CD4-positive, alpha-beta T cell (primary cell): ENCODE measurements around the gene CACNA1B. TPM values are rescaled to one million over a fixed set of nuclear protein-coding genes. Genes with fewer than 3 reads are reported as not detected.

Experiments used
- ATAC-seq: fragments of 200-7000 bp; cut with Tn5 transposase; one replicate; pipeline ENCODE4 v1.10.0; 2022; ENCODE audit warnings: mild to moderate bottlenecking; ENCODE audit not compliant: poor library complexity
- CTCF ChIA-PET: fragments of 350-600 bp; sonication (Branson Sonifier 250); formaldehyde crosslinking; loops from one replicate; lab custom pipeline; 2021; ENCODE audit warnings: antibody characterized with exemption, inconsistent platforms; lab: Charles Lee
- POLR2A ChIA-PET: fragments of 350-600 bp; sonication (Branson Sonifier 250); formaldehyde crosslinking; loops from one replicate; lab custom pipeline; 2021; ENCODE audit warnings: antibody characterized with exemption, inconsistent platforms; lab: Charles Lee
- DNase-seq, 14 experiments: peaks; one replicate each; pipeline ENCODE4 v3.0.0-alpha.2; 2013 to 2020; ENCODE audit warnings: mixed read lengths in 2 of 14
- H3K27ac ChIP-seq, 2 donors: one replicate each; pipeline versions ENCODE4 v1.5.1 to v1.7.0; 2013; ENCODE audit warnings: low read length in 2 of 2, low read depth in 1 of 2, mild to moderate bottlenecking in 1 of 2
- H3K27me3 ChIP-seq, 2 experiments: 1 replicate in 1 of 2; 2 replicates in 1 of 2; pipeline versions ENCODE4 v1.6.1 to v1.7.0; 2013; ENCODE audit warnings: low read length in 2 of 2, control low read depth in 1 of 2, mild to moderate bottlenecking in 1 of 2, moderate library complexity in 1 of 2; ENCODE audit not compliant: insufficient read depth in 2 of 2, control insufficient read depth in 1 of 2
- H3K36me3 ChIP-seq: one replicate; pipeline ENCODE4 v1.6.1; 2013; ENCODE audit warnings: low read length, control low read depth; ENCODE audit not compliant: insufficient read depth
- H3K4me1 ChIP-seq: one replicate; pipeline ENCODE4 v1.6.1; 2013; ENCODE audit warnings: low read length, control low read depth; ENCODE audit not compliant: insufficient read depth
- H3K4me3 ChIP-seq: one replicate; pipeline ENCODE4 v1.5.1; 2013; ENCODE audit warnings: mild to moderate bottlenecking, low read length, moderate library complexity
- H3K9me3 ChIP-seq, 2 experiments: 1 replicate in 1 of 2; 2 replicates in 1 of 2; pipeline versions ENCODE4 v1.6.1 to v1.7.0; 2013; ENCODE audit warnings: low read length in 2 of 2, mild to moderate bottlenecking in 2 of 2, control low read depth in 1 of 2, moderate library complexity in 1 of 2; ENCODE audit not compliant: control insufficient read depth in 1 of 2, insufficient read depth in 1 of 2
- H3K27ac Mint-ChIP-seq: one replicate; pipeline ENCODE4 v1.8.0; 2020; ENCODE audit warnings: mixed read lengths
- H3K27me3 Mint-ChIP-seq: one replicate; pipeline ENCODE4 v1.8.0; 2021; ENCODE audit warnings: mixed read lengths
- H3K36me3 Mint-ChIP-seq: one replicate; pipeline ENCODE4 v1.8.0; 2021; ENCODE audit warnings: low read depth, mixed read lengths
- H3K4me1 Mint-ChIP-seq: one replicate; pipeline ENCODE4 v1.8.0; 2021; ENCODE audit warnings: low read depth, mixed read lengths
- H3K4me3 Mint-ChIP-seq: one replicate; pipeline ENCODE4 v1.8.0; 2020; ENCODE audit warnings: mild to moderate bottlenecking, mixed read lengths
- H3K9me3 Mint-ChIP-seq: one replicate; pipeline ENCODE4 v1.8.0; 2020; ENCODE audit warnings: mixed read lengths
- intact Hi-C, 2 experiments: fragments of 100-400 bp; cut with DNase I in 1 of 2; cut with micrococcal nuclease in 1 of 2; formaldehyde crosslinking; loops; one replicate each; pipeline versions ENCODE4 v1.15.1 to v1.9.0; 2023 to 2025; cut with DNase I, micrococcal nuclease
- total RNA-seq, 174 experiments: library from RNA in 2 of 174; stranded (reverse) in 2 of 174; gene quantifications; one replicate each; pipeline ENCODE4 v1.2.3 and lab custom pipeline; 2021 to 2026
- TF ChIP-seq, protein P1 (sequence below): fragments of 200-600 bp; IDR thresholded peaks from one replicate; pipeline ENCODE4 v1.8.0; 2022; ENCODE audit warnings: antibody characterized with exemption, mild to moderate bottlenecking

CACNA1B gene
- total RNA-seq, 2 experiments from 2014 or later, result not detected

DNA sequence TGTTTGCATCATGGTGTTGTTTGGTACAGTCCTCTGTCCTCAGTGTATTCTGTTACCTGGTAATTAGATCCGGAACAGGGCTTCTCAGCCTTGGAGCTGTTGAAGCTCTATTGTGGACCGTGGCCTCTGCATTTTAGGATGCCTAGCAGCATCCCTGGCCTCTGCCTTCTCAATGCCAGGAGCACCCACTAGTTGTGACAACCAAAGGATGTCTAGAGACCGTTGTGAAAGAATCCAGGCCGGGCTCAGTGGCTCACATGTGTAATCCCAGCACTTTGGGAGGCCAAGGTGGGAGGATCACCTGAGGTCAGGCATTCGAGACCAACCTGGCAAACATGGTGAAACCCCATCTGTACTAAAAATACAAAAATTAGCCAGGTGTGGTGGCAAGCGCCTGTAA is 159.6 kb downstream of the CACNA1B start:
- ChIA-PET CTCF (no interaction called here), POLR2A (no interaction called here)
- H3K36me3 Mint-ChIP-seq, result no peaks in the 10 kb centered on the region
- no peak overlapping the region for H3K4me3 Mint-ChIP-seq
- H3K27me3 ChIP-seq, result peaks cover 15 to 17% of the 10 kb centered on the region in 2 experiments
- no peak overlapping the region for H3K27ac ChIP-seq
- H3K4me3 ChIP-seq, result no peak overlapping the region
- no peak for ATAC-seq
- no peak for DNase-seq
- intact Hi-C loops, result no loop called here
- H3K27me3 Mint-ChIP-seq, result peaks cover 51% of the 10 kb centered on the region
- no peaks in the 10 kb centered on the region for H3K4me1 ChIP-seq
- H3K4me1 Mint-ChIP-seq, result no peaks in the 10 kb centered on the region
- peaks cover 4% of the 10 kb centered on the region for H3K9me3 Mint-ChIP-seq
- no peaks in the 10 kb centered on the region for H3K36me3 ChIP-seq
- H3K9me3 ChIP-seq, result peaks cover 0 to 6% of the 10 kb centered on the region in 2 experiments
- no peak overlapping the region for H3K27ac Mint-ChIP-seq
- TF ChIP-seq, protein P1, sequence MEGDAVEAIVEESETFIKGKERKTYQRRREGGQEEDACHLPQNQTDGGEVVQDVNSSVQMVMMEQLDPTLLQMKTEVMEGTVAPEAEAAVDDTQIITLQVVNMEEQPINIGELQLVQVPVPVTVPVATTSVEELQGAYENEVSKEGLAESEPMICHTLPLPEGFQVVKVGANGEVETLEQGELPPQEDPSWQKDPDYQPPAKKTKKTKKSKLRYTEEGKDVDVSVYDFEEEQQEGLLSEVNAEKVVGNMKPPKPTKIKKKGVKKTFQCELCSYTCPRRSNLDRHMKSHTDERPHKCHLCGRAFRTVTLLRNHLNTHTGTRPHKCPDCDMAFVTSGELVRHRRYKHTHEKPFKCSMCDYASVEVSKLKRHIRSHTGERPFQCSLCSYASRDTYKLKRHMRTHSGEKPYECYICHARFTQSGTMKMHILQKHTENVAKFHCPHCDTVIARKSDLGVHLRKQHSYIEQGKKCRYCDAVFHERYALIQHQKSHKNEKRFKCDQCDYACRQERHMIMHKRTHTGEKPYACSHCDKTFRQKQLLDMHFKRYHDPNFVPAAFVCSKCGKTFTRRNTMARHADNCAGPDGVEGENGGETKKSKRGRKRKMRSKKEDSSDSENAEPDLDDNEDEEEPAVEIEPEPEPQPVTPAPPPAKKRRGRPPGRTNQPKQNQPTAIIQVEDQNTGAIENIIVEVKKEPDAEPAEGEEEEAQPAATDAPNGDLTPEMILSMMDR, result no peak

DNA sequence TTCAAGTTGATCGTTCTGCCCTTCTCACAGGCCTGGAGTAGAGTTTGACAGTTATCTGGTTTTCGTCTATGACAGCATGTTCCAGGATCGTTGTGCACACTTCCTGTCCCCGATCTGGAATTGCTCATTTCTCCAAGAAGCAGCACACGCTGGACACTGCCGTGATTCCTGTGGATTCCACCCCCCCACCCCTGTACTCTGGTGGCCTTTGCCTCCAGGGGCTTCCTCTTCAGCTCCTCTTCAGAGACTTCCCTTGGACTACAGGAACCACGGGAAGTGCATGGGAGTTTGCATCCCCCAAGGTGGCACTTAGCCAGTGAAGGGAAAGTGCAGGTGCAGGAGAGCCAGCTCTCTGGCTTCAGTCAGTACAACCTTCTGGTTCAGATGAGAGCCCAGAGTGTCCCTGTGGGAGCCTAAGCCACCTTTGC is 160.7 kb downstream of the CACNA1B start:
- no peaks in the 10 kb centered on the region for H3K36me3 Mint-ChIP-seq
- H3K9me3 Mint-ChIP-seq, result no peaks in the 10 kb centered on the region
- ATAC-seq (no peak), DNase-seq (peak in 1 of 14 experiments; percentile 11)
- Histone ChIP-seq H3K9me3 (no peaks in the 10 kb centered on the region), H3K36me3 (no peaks in the 10 kb centered on the region), H3K4me3 (no peak overlapping the region), H3K27me3 (peaks cover 15% of the 10 kb centered on the region in 2 experiments), H3K4me1 (no peaks in the 10 kb centered on the region), H3K27ac (no peak overlapping the region)
- no peak overlapping the region for H3K27ac Mint-ChIP-seq
- no peak overlapping the region for H3K4me3 Mint-ChIP-seq
- intact Hi-C loops, result no loop called here
- POLR2A ChIA-PET, result no interaction called here
- CTCF ChIA-PET, result no interaction called here
- H3K4me1 Mint-ChIP-seq, result no peaks in the 10 kb centered on the region
- TF ChIP-seq, protein P1, result no peak
- H3K27me3 Mint-ChIP-seq, result peaks cover 44% of the 10 kb centered on the region

DNA sequence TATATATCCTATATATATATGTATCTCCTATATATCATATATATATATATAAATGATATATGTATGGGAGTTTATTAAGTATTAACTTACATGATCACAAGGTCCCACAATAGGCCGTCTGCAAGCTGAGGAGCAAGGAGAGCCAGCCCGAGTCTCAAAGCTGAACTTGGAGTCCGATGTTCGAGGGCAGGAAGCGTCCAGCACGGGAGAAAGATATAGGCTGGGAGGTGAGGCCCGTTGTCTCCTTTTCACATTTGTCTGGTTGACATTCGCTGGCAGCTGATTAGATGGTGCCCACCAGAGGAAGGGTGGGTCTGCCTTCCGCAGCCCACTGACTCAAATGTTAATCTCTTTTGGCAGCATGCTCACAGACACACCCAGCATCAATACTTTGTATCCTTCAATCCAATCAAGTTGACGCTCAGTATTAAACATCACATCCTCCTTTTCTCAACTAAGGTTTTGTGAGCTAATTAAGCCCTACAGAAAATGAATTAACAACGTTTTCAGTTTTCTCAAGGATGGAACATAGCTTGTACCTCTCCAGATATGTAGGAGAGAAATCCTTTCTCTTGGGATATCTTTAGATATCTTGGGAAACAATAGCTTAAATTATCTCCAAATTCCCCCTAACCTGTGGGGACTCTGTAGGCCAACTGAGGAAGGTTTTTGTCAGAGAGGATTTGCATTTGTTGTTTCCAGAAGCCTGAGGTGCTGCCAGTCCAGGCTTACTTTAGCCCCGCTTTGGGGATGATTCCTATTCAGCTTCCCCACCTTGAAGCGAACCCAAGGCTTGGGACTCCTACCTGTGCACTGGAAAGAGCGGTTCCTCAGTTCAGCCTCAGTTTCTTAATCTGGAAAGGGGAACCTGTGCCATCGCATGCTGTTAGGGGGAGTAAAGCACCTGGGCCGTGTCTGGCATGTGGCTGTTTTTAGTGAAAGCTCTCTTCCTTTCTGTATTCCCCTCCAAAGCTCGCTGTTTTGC is 163.2 kb downstream of the CACNA1B start:
- H3K4me1 Mint-ChIP-seq, result no peaks in the 10 kb centered on the region
- no peak overlapping the region for H3K4me3 Mint-ChIP-seq
- Histone ChIP-seq H3K27me3 (peaks cover 2 to 4% of the 10 kb centered on the region in 2 experiments), H3K27ac (no peak overlapping the region), H3K4me1 (no peaks in the 10 kb centered on the region), H3K36me3 (no peaks in the 10 kb centered on the region), H3K4me3 (no peak overlapping the region), H3K9me3 (no peaks in the 10 kb centered on the region)
- TF ChIP-seq, protein P1, result no peak
- H3K27me3 Mint-ChIP-seq, result peaks cover 32% of the 10 kb centered on the region
- H3K36me3 Mint-ChIP-seq, result no peaks in the 10 kb centered on the region
- intact Hi-C loops, result no loop called here
- ATAC-seq (no peak), DNase-seq (peak in 1 of 14 experiments; percentile 11)
- POLR2A ChIA-PET, result no interaction called here
- CTCF ChIA-PET, result no interaction called here
- H3K27ac Mint-ChIP-seq, result no peak overlapping the region
- no peaks in the 10 kb centered on the region for H3K9me3 Mint-ChIP-seq
